Smooth muscle cell (in vitro differentiated cells): ENCODE data around the gene UNC50. TPM values are rescaled to one million over a fixed set of nuclear protein-coding genes. Genes with fewer than 3 reads are reported as not detected.
A peak's percentile ranks its signal among the peaks of the same experiment; 100 is the strongest.

Experiments used
- DNase-seq: peaks from one replicate; lab custom pipeline; 2025; ENCODE audit not compliant: unreplicated experiment; lab: John Stamatoyannopoulos, UW
- H2AFZ ChIP-seq: fragments of 200-600 bp; sonication (generic); 2 replicates; pipeline ENCODE4 v1.6.0; 2016; ENCODE audit warnings: antibody characterized with exemption, low read depth, mild to moderate bottlenecking
- H3F3A ChIP-seq: fragments of 200-600 bp; sonication (generic); 2 replicates; pipeline ENCODE4 v1.6.0; 2017; ENCODE audit warnings: antibody characterized with exemption, low read depth
- H3K27ac ChIP-seq: fragments of 200-600 bp; sonication (generic); 2 replicates; pipeline ENCODE4 v1.5.1; 2016; ENCODE audit warnings: low read depth, mild to moderate bottlenecking
- H3K27me3 ChIP-seq: fragments of 200-600 bp; sonication (generic); 2 replicates; pipeline ENCODE4 v1.6.1; 2016; ENCODE audit warnings: low read depth, mild to moderate bottlenecking
- H3K36me3 ChIP-seq: fragments of 200-600 bp; sonication (generic); 2 replicates; pipeline ENCODE4 v1.5.1; 2016; ENCODE audit warnings: low read depth
- H3K4me1 ChIP-seq: fragments of 200-600 bp; sonication (generic); 2 replicates; pipeline ENCODE4 v1.5.1; 2016; ENCODE audit warnings: low read depth
- H3K4me2 ChIP-seq: fragments of 200-600 bp; sonication (generic); 2 replicates; pipeline ENCODE4 v1.6.0; 2016; ENCODE audit warnings: mild to moderate bottlenecking
- H3K4me3 ChIP-seq: fragments of 200-600 bp; sonication (generic); 2 replicates; pipeline ENCODE4 v1.5.1; 2016; ENCODE audit warnings: mild to moderate bottlenecking
- H3K79me2 ChIP-seq: fragments of 200-600 bp; sonication (generic); 2 replicates; pipeline ENCODE4 v1.6.0; 2016; ENCODE audit warnings: low read depth, mild to moderate bottlenecking
- H3K9ac ChIP-seq: fragments of 200-600 bp; sonication (generic); 2 replicates; pipeline ENCODE4 v1.6.0; 2016; ENCODE audit warnings: low read depth
- H3K9me3 ChIP-seq: fragments of 200-600 bp; sonication (generic); replicated peaks from 2 replicates; pipeline ENCODE4 v1.5.1; 2016; ENCODE audit warnings: low read depth
- H4K20me1 ChIP-seq: fragments of 200-600 bp; sonication (generic); 2 replicates; pipeline ENCODE4 v1.6.0; 2016; ENCODE audit warnings: low read depth
- CTCF ChIP-seq: fragments of 200-600 bp; sonication (generic); IDR thresholded peaks from 2 replicates; pipeline ENCODE4 v1.5.1; 2017; ENCODE audit warnings: borderline replicate concordance, mild to moderate bottlenecking, antibody characterized with exemption; ENCODE audit not compliant: insufficient read depth, poor library complexity, severe bottlenecking
- WGBS: methylation state at CpG from one replicate; pipeline ENCODE4 v1.1.7; 2016; ENCODE audit warnings: low lambda C conversion rate; 5-methylcytosine and 5-hydroxymethylcytosine counted together
- polyA plus RNA-seq: library from polyadenylated mRNA; unstranded; fragments of >200 nt; fragmentation: Nextera tagmentation; extraction: Ambion mirVana; gene quantifications from 2 replicates; pipeline ENCODE4 v1.2.1, GENCODE V29; 2016
- total RNA-seq: library from RNA; depleted of rRNA; stranded (reverse); fragments of >200 nt; gene quantifications from 2 replicates; pipeline ENCODE4 v1.2.3, GENCODE V29; 2014

UNC50 gene
- total and polyA plus RNA-seq, 2 experiments from 2014 or later = 52.2 to 59.2 TPM

DNA sequence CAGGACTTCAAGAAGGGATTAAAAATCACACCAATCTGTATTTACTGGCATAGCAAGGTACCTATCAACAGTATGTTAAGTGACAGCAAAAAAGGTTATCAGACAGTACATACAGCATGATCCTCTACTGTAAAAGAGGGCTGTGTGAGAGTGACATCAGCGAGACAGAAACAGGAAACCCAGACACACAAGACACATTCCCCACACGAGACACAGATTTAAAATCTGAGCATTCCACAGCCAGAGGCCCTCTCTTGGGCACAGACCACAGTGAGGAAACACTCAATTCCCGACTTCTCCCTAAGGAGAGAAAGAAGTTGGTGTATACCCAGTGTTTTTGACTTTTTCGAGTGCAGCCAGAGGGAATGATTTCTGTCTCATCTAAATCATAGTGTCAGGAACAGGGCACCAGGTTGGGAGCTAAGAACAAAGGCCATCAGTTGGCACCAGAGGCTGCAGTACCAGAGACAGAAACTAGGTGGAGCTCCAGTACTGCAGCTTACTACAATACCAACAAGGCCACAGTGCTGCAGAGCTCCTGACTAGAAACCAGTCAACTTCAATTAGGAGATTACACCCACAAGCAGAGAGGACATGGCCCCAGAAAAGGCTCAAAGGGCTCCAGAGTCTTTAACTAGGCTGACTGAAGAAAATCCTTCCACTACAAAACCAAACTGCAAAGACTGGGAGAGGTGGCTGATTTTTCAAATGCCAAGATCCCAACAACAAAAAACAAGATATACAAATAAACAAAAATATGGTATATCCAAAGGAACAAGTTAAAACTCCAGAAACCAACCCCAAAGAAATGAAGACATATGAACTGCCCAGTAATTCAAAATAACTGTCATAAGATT is 41.0 kb downstream of the UNC50 start:
- no peaks in the 10 kb centered on the region for H3K36me3 ChIP-seq
- TF ChIP-seq CTCF = peak; percentile 99
- 7% methylated on average over 4 of the region's 4 CpGs for WGBS

GRCh38 chr2:98649992-98650375 is 41.6 kb downstream of the UNC50 start:
- Histone ChIP-seq H4K20me1 (no peaks in the 10 kb centered on the region), H3K4me3 (no peak overlapping the region), H3K9ac (no peak overlapping the region), H3F3A (no peaks in the 10 kb centered on the region), H3K79me2 (no peaks in the 10 kb centered on the region), H3K9me3 (no peaks in the 10 kb centered on the region), H3K36me3 (no peaks in the 10 kb centered on the region), H2AFZ (no peak overlapping the region), H3K27ac (no peak overlapping the region), H3K4me1 (no peaks in the 10 kb centered on the region), H3K4me2 (no peak overlapping the region), H3K27me3 (no peaks in the 10 kb centered on the region)
- 100% methylated on average over 1 of the region's 1 CpG for WGBS
- no peak for TF ChIP-seq CTCF
- DNase-seq = no peak

More for the DNA sequence above, 41.0 kb downstream of the UNC50 start:
- Histone ChIP-seq H3K4me1 (no peaks in the 10 kb centered on the region), H2AFZ (peak overlapping the region; percentile 81), H3K27me3 (no peaks in the 10 kb centered on the region), H3K4me2 (peak overlapping the region; percentile 47), H3K9ac (peak overlapping the region; percentile 6), H3F3A (no peaks in the 10 kb centered on the region), H3K4me3 (no peak overlapping the region), H3K27ac (peak overlapping the region; percentile 53), H3K79me2 (no peaks in the 10 kb centered on the region), H3K9me3 (no peaks in the 10 kb centered on the region), H4K20me1 (no peaks in the 10 kb centered on the region)
- DNase-seq = peak; percentile 35

GRCh38 chr2:98650998-98651397 is 42.6 kb downstream of the UNC50 start:
- Histone ChIP-seq H3K79me2 (no peaks in the 10 kb centered on the region), H3K36me3 (no peaks in the 10 kb centered on the region), H3K4me2 (no peak overlapping the region), H3K27ac (no peak overlapping the region), H2AFZ (no peak overlapping the region), H3K4me3 (no peak overlapping the region), H3F3A (no peaks in the 10 kb centered on the region), H3K27me3 (no peaks in the 10 kb centered on the region), H3K9me3 (no peaks in the 10 kb centered on the region), H3K4me1 (no peaks in the 10 kb centered on the region), H4K20me1 (no peaks in the 10 kb centered on the region), H3K9ac (no peak overlapping the region)
- DNase-seq = no peak
- 93% methylated on average over 1 of the region's 1 CpG for WGBS
- no peak for TF ChIP-seq CTCF
